Gastrocnemius medialis (tissue), 4 donors: ENCODE data around the gene RNF175.

Experiments used
- CTCF ChIP-seq, 5 experiments: fragments of 450-650 bp in 3 of 5; fragments of 200-600 bp in 2 of 5; sonication (generic) in 2 of 5; IDR thresholded peaks in 4 of 5; conservative IDR thresholded peaks in 1 of 5; 1 replicate in 4 of 5; 2 replicates in 1 of 5; pipeline ENCODE4 v1.5.1; 2016 to 2019; ENCODE audit warnings: antibody characterized with exemption in 5 of 5, mild to moderate bottlenecking in 3 of 5, moderate library complexity in 3 of 5
- POLR2A ChIP-seq, 2 donors: fragments of 450-650 bp; IDR thresholded peaks; one replicate each; pipeline ENCODE4 v1.6.1; 2017; ENCODE audit warnings: antibody characterized with exemption in 2 of 2, mild to moderate bottlenecking in 2 of 2, moderate library complexity in 2 of 2

GRCh38 chr4:153766758-153767157 is 6.9 kb upstream of the RNF175 start:
- no peak for TF ChIP-seq CTCF (IDR thresholded peaks at IDR 0.05 in 4 of 5, conservative IDR thresholded peaks at IDR 0.05 in 1 of 5)
- no peak for TF ChIP-seq POLR2A (IDR thresholded peaks at IDR 0.05)
